ENCODE results near the gene PCDH7. TPM values are rescaled to one million over a fixed set of nuclear protein-coding genes. Genes with fewer than 3 reads are reported as not detected.

The PCDH7 gene
- total RNA-seq, 1 experiment from 2014 or later, result not detected

GRCh38 chr4:30744957-30745640 lies 24.9 kb downstream of the PCDH7 start:
- Histone ChIP-seq H3K9me3 (ENCODE audit: low read length) (peaks cover 32% of the 10 kb centered on the region), H3K4me1 (ENCODE audit: low read length) (no peaks in the 10 kb centered on the region), H3K36me3 (ENCODE audit: insufficient read depth, low read length) (no peaks in the 10 kb centered on the region), H3K4me3 (ENCODE audit: low read length) (no peak overlapping the region), H4K20me1 (ENCODE audit: insufficient read depth, low read depth, low read length) (no peaks in the 10 kb centered on the region), H3K27ac (ENCODE audit: low read length) (no peak overlapping the region), H3K27me3 (ENCODE audit: low read length) (no peaks in the 10 kb centered on the region), H3K9me2 (replicated peaks; ENCODE audit: insufficient read depth, low read length) (no peaks in the 10 kb centered on the region), H3K4me2 (ENCODE audit: low read depth, low read length, poor library complexity, severe bottlenecking) (no peak overlapping the region), H2AFZ (ENCODE audit: low read length) (no peak overlapping the region), H3K79me2 (ENCODE audit: low read length) (no peaks in the 10 kb centered on the region), H3K9ac (ENCODE audit: low read length) (no peak overlapping the region)
- no peak for DNase-seq

GRCh38 chr4:30746735-30747134 lies 26.6 kb downstream of the PCDH7 start:
- no peaks in the 10 kb centered on the region for H4K20me1 ChIP-seq (ENCODE audit: insufficient read depth, low read depth, low read length)

GRCh38 chr4:30753316-30753715 lies 33.1 kb downstream of the PCDH7 start:
- Histone ChIP-seq H3K4me1 (ENCODE audit: low read length) (no peaks in the 10 kb centered on the region), H3K27me3 (ENCODE audit: low read length) (no peaks in the 10 kb centered on the region), H3K4me3 (ENCODE audit: low read length) (no peak overlapping the region), H3K36me3 (ENCODE audit: insufficient read depth, low read length) (no peaks in the 10 kb centered on the region), H3K4me2 (ENCODE audit: low read depth, low read length, poor library complexity, severe bottlenecking) (no peak overlapping the region), H3K9ac (ENCODE audit: low read length) (no peak overlapping the region), H3K79me2 (ENCODE audit: low read length) (no peaks in the 10 kb centered on the region), H3K9me2 (replicated peaks; ENCODE audit: insufficient read depth, low read length) (no peaks in the 10 kb centered on the region), H4K20me1 (ENCODE audit: insufficient read depth, low read depth, low read length) (no peaks in the 10 kb centered on the region), H2AFZ (ENCODE audit: low read length) (no peak overlapping the region), H3K9me3 (ENCODE audit: low read length) (peaks cover 35% of the 10 kb centered on the region), H3K27ac (ENCODE audit: low read length) (no peak overlapping the region)
- DNase-seq, result no peak

More at GRCh38 chr4:30746735-30747134, 26.6 kb downstream of the PCDH7 start:
- Histone ChIP-seq H3K9me2 (replicated peaks; ENCODE audit: insufficient read depth, low read length) (no peaks in the 10 kb centered on the region), H3K4me2 (ENCODE audit: low read depth, low read length, poor library complexity, severe bottlenecking) (no peak overlapping the region), H3K36me3 (ENCODE audit: insufficient read depth, low read length) (no peaks in the 10 kb centered on the region), H3K4me1 (ENCODE audit: low read length) (no peaks in the 10 kb centered on the region), H3K79me2 (ENCODE audit: low read length) (no peaks in the 10 kb centered on the region), H3K9ac (ENCODE audit: low read length) (no peak overlapping the region), H3K27ac (ENCODE audit: low read length) (no peak overlapping the region), H3K27me3 (ENCODE audit: low read length) (no peaks in the 10 kb centered on the region), H3K4me3 (ENCODE audit: low read length) (no peak overlapping the region), H2AFZ (ENCODE audit: low read length) (no peak overlapping the region), H3K9me3 (ENCODE audit: low read length) (peaks cover 34% of the 10 kb centered on the region)
- no peak for DNase-seq

GRCh38 chr4:30754021-30754420 lies 33.9 kb downstream of the PCDH7 start:
- Histone ChIP-seq H3K9me2 (replicated peaks; ENCODE audit: insufficient read depth, low read length) (no peaks in the 10 kb centered on the region), H3K9ac (ENCODE audit: low read length) (no peak overlapping the region), H4K20me1 (ENCODE audit: insufficient read depth, low read depth, low read length) (no peaks in the 10 kb centered on the region), H3K4me1 (ENCODE audit: low read length) (no peaks in the 10 kb centered on the region), H3K27ac (ENCODE audit: low read length) (no peak overlapping the region), H3K4me3 (ENCODE audit: low read length) (no peak overlapping the region), H3K4me2 (ENCODE audit: low read depth, low read length, poor library complexity, severe bottlenecking) (no peak overlapping the region), H3K36me3 (ENCODE audit: insufficient read depth, low read length) (no peaks in the 10 kb centered on the region), H2AFZ (ENCODE audit: low read length) (no peak overlapping the region), H3K79me2 (ENCODE audit: low read length) (no peaks in the 10 kb centered on the region), H3K27me3 (ENCODE audit: low read length) (no peaks in the 10 kb centered on the region), H3K9me3 (ENCODE audit: low read length) (peaks cover 31% of the 10 kb centered on the region)
- DNase-seq, result no peak

GRCh38 chr4:30755346-30755745 lies 35.2 kb downstream of the PCDH7 start:
- Histone ChIP-seq H3K36me3 (ENCODE audit: insufficient read depth, low read length) (no peaks in the 10 kb centered on the region), H3K9me3 (ENCODE audit: low read length) (peaks cover 24% of the 10 kb centered on the region), H2AFZ (ENCODE audit: low read length) (no peak overlapping the region), H3K4me2 (ENCODE audit: low read depth, low read length, poor library complexity, severe bottlenecking) (no peak overlapping the region), H3K27me3 (ENCODE audit: low read length) (no peaks in the 10 kb centered on the region), H3K79me2 (ENCODE audit: low read length) (no peaks in the 10 kb centered on the region), H3K27ac (ENCODE audit: low read length) (no peak overlapping the region), H3K9ac (ENCODE audit: low read length) (no peak overlapping the region), H3K9me2 (replicated peaks; ENCODE audit: insufficient read depth, low read length) (no peaks in the 10 kb centered on the region), H3K4me3 (ENCODE audit: low read length) (no peak overlapping the region), H4K20me1 (ENCODE audit: insufficient read depth, low read depth, low read length) (no peaks in the 10 kb centered on the region), H3K4me1 (ENCODE audit: low read length) (no peaks in the 10 kb centered on the region)
- no peak for DNase-seq

- H3K9me2 ChIP-seq (replicated peaks; ENCODE audit: insufficient read depth, low read length), result no peaks in the 10 kb centered on the region
- no peaks in the 10 kb centered on the region for H3K36me3 ChIP-seq (ENCODE audit: insufficient read depth, low read length)
- peaks cover 24% of the 10 kb centered on the region for H3K9me3 ChIP-seq (ENCODE audit: low read length)
- no peak overlapping the region for H3K27ac ChIP-seq (ENCODE audit: low read length)
- H3K4me1 ChIP-seq (ENCODE audit: low read length), result no peaks in the 10 kb centered on the region
- H3K4me2 ChIP-seq (ENCODE audit: low read depth, low read length, poor library complexity, severe bottlenecking), result no peak overlapping the region
- no peaks in the 10 kb centered on the region for H3K27me3 ChIP-seq (ENCODE audit: low read length)
- no peak for DNase-seq
- H2AFZ ChIP-seq (ENCODE audit: low read length), result 0 out of 2 replicates have a peak overlapping the region, but pooled peaks have one; percentile 28
- no peak overlapping the region for H3K9ac ChIP-seq (ENCODE audit: low read length)
- H3K79me2 ChIP-seq (ENCODE audit: low read length), result no peaks in the 10 kb centered on the region
- H4K20me1 ChIP-seq (ENCODE audit: insufficient read depth, low read depth, low read length), result no peaks in the 10 kb centered on the region
- H3K4me3 ChIP-seq (ENCODE audit: low read length), result no peak overlapping the region
These were observed 36.4 kb downstream of the PCDH7 start for GRCh38 chr4:30756553-30756952.

- H3K36me3 ChIP-seq (ENCODE audit: insufficient read depth, low read length), result no peaks in the 10 kb centered on the region
- H3K27me3 ChIP-seq (ENCODE audit: low read length), result no peaks in the 10 kb centered on the region
- no peaks in the 10 kb centered on the region for H3K4me1 ChIP-seq (ENCODE audit: low read length)
- H3K9me2 ChIP-seq (replicated peaks; ENCODE audit: insufficient read depth, low read length), result no peaks in the 10 kb centered on the region
- H3K4me3 ChIP-seq (ENCODE audit: low read length), result no peak overlapping the region
- H2AFZ ChIP-seq (ENCODE audit: low read length), result no peak overlapping the region
- no peaks in the 10 kb centered on the region for H4K20me1 ChIP-seq (ENCODE audit: insufficient read depth, low read depth, low read length)
- no peak overlapping the region for H3K9ac ChIP-seq (ENCODE audit: low read length)
- H3K79me2 ChIP-seq (ENCODE audit: low read length), result no peaks in the 10 kb centered on the region
- no peak for DNase-seq
- H3K27ac ChIP-seq (ENCODE audit: low read length), result no peak overlapping the region
- H3K9me3 ChIP-seq (ENCODE audit: low read length), result peaks cover 24% of the 10 kb centered on the region
- no peak overlapping the region for H3K4me2 ChIP-seq (ENCODE audit: low read depth, low read length, poor library complexity, severe bottlenecking)
These were observed 37.2 kb downstream of the PCDH7 start for GRCh38 chr4:30757357-30757756.

GRCh38 chr4:30760551-30760950 lies 40.4 kb downstream of the PCDH7 start:
- no peak overlapping the region for H3K4me2 ChIP-seq (ENCODE audit: low read depth, low read length, poor library complexity, severe bottlenecking)
- no peaks in the 10 kb centered on the region for H3K36me3 ChIP-seq (ENCODE audit: insufficient read depth, low read length)
- H3K27me3 ChIP-seq (ENCODE audit: low read length), result no peaks in the 10 kb centered on the region
- peaks cover 14% of the 10 kb centered on the region for H3K9me3 ChIP-seq (ENCODE audit: low read length)
- no peaks in the 10 kb centered on the region for H3K79me2 ChIP-seq (ENCODE audit: low read length)
- H3K9ac ChIP-seq (ENCODE audit: low read length), result no peak overlapping the region
- no peaks in the 10 kb centered on the region for H3K4me1 ChIP-seq (ENCODE audit: low read length)
- no peak overlapping the region for H2AFZ ChIP-seq (ENCODE audit: low read length)
- no peak overlapping the region for H3K4me3 ChIP-seq (ENCODE audit: low read length)
- H3K27ac ChIP-seq (ENCODE audit: low read length), result no peak overlapping the region
- no peaks in the 10 kb centered on the region for H4K20me1 ChIP-seq (ENCODE audit: insufficient read depth, low read depth, low read length)
- DNase-seq, result no peak
- no peaks in the 10 kb centered on the region for H3K9me2 ChIP-seq (replicated peaks; ENCODE audit: insufficient read depth, low read length)
